SK-N-SH (cell line): ENCODE data around the gene ABHD16A. TPM values are rescaled to one million over a fixed set of nuclear protein-coding genes. Genes with fewer than 3 reads are reported as not detected.

Experiments used
- CTCF ChIA-PET: fragments of 300-600, 350-600 bp; formaldehyde crosslinking; extraction: SDS; loops from one replicate; lab custom pipeline; 2021; lab: Yijun Ruan, JAX
- POLR2A ChIA-PET: fragments of 350-600 bp; sonication (Branson Sonifier 250); formaldehyde crosslinking; extraction: SDS; loops from one replicate; lab custom pipeline; 2020; ENCODE audit warnings: antibody characterized with exemption, inconsistent platforms; lab: Yijun Ruan, JAX
- DNase-seq: peaks from one replicate; pipeline ENCODE4 v3.0.0; 2012
- H2AFZ ChIP-seq: fragments of 200-600 bp; sonication (generic); 2 replicates; pipeline ENCODE4 v1.8.1; 2016; ENCODE audit warnings: antibody characterized with exemption, mild to moderate bottlenecking, low read depth
- H3F3A ChIP-seq: fragments of 200-600 bp; sonication (generic); replicated peaks from 2 replicates; pipeline ENCODE3; 2016; ENCODE audit warnings: antibody characterized with exemption, mild to moderate bottlenecking; ENCODE audit not compliant: insufficient read depth
- H3K27ac ChIP-seq, 2 experiments: fragments of 200-500 bp in 1 of 2; fragments of 200-600 bp in 1 of 2; sonication (Bioruptor generic) in 1 of 2; sonication (generic), shearing (Covaris generic) in 1 of 2; 2 replicates each; pipeline versions ENCODE4 v1.5.1 to v1.6.1; 2014 to 2016; ENCODE audit warnings: low read depth in 2 of 2, inconsistent platforms in 1 of 2, low read length in 1 of 2, mild to moderate bottlenecking in 1 of 2, mixed read lengths in 1 of 2
- H3K27me3 ChIP-seq: fragments of 200-600 bp; sonication (generic), shearing (Covaris generic); 2 replicates; pipeline ENCODE4 v1.6.1; 2016; ENCODE audit warnings: mixed run types; ENCODE audit not compliant: insufficient read depth
- H3K36me3 ChIP-seq, 2 experiments: fragments of 200-500 bp in 1 of 2; fragments of 200-600 bp in 1 of 2; sonication (Bioruptor generic) in 1 of 2; sonication (generic) in 1 of 2; replicated peaks in 1 of 2; 2 replicates each; pipeline versions ENCODE3 to v1.5.1; 2014 to 2016; ENCODE audit warnings: low read length in 1 of 2, mild to moderate bottlenecking in 1 of 2; ENCODE audit not compliant: insufficient read depth in 2 of 2, control insufficient read depth in 1 of 2
- H3K4me1 ChIP-seq, 2 experiments: fragments of 200-500 bp in 1 of 2; fragments of 200-600 bp in 1 of 2; sonication (Bioruptor generic) in 1 of 2; sonication (generic), shearing (Covaris generic) in 1 of 2; 2 replicates each; pipeline versions ENCODE4 v1.5.1 to v1.6.1; 2014 to 2016; ENCODE audit warnings: low read depth in 1 of 2, low read length in 1 of 2, mixed run types in 1 of 2; ENCODE audit not compliant: insufficient read depth in 2 of 2, control insufficient read depth in 1 of 2
- H3K4me2 ChIP-seq: fragments of 200-600 bp; sonication (generic), shearing (Covaris generic); 2 replicates; pipeline ENCODE4 v1.6.1; 2017; ENCODE audit warnings: mixed run types
- H3K4me3 ChIP-seq, 2 experiments: fragments of 200-500 bp in 1 of 2; fragments of 200-600 bp in 1 of 2; sonication (Bioruptor generic) in 1 of 2; sonication (generic), shearing (Covaris generic) in 1 of 2; 2 replicates each; pipeline versions ENCODE4 v1.5.1 to v1.8.1; 2014 to 2016; ENCODE audit warnings: low read depth in 2 of 2, inconsistent platforms in 1 of 2, low read length in 1 of 2, mild to moderate bottlenecking in 1 of 2, mixed read lengths in 1 of 2, moderate library complexity in 1 of 2
- H3K79me2 ChIP-seq: fragments of 200-600 bp; sonication (generic); 2 replicates; pipeline ENCODE4 v1.8.1; 2017; ENCODE audit warnings: mild to moderate bottlenecking; ENCODE audit not compliant: insufficient read depth
- H3K9ac ChIP-seq: fragments of 200-600 bp; sonication (generic); 2 replicates; pipeline ENCODE4 v1.6.1; 2017; ENCODE audit warnings: mixed run types
- H3K9me2 ChIP-seq: fragments of 200-600 bp; sonication (generic); 2 replicates; pipeline ENCODE4 v1.6.1; 2017; ENCODE audit warnings: mixed run types
- H3K9me3 ChIP-seq: fragments of 200-600 bp; sonication (generic); 2 replicates; pipeline ENCODE4 v1.6.1; 2017; ENCODE audit warnings: mixed run types, mild to moderate bottlenecking, moderate library complexity
- H4K20me1 ChIP-seq: fragments of 200-600 bp; sonication (generic); 2 replicates; pipeline ENCODE4 v1.6.1; 2017; ENCODE audit warnings: mild to moderate bottlenecking, mixed run types; ENCODE audit not compliant: insufficient read depth
- CHD2 ChIP-seq: fragments of 150-350 bp; IDR thresholded peaks from 2 replicates; pipeline ENCODE4 v1.6.1; 2018; ENCODE audit warnings: low read length; ENCODE audit not compliant: partially characterized antibody
- GABPA ChIP-seq: IDR thresholded peaks from 2 replicates; pipeline ENCODE4 v1.4.0; 2012; ENCODE audit warnings: low read depth, mild to moderate bottlenecking
- IRF3 ChIP-seq: fragments of 150-350 bp; IDR thresholded peaks from 2 replicates; pipeline ENCODE4 v1.6.1; 2016; ENCODE audit warnings: mild to moderate bottlenecking, low read depth, low read length
- JUND ChIP-seq: IDR thresholded peaks from 2 replicates; pipeline ENCODE4 v1.4.0; 2012
- MEF2A ChIP-seq: IDR thresholded peaks from 2 replicates; pipeline ENCODE4 v1.4.0; 2012; ENCODE audit warnings: low read depth, borderline replicate concordance
- NFIC ChIP-seq: IDR thresholded peaks from 2 replicates; pipeline ENCODE4 v1.4.0; 2012; ENCODE audit warnings: borderline replicate concordance
- NRF1 ChIP-seq: IDR thresholded peaks from 2 replicates; pipeline ENCODE4 v1.6.1; 2012; ENCODE audit warnings: low read depth, mild to moderate bottlenecking, low read length
- POLR2AphosphoS5 ChIP-seq: IDR thresholded peaks from 2 replicates; pipeline ENCODE4 v1.6.1; 2012; ENCODE audit warnings: low read depth, low read length
- RCOR1 ChIP-seq: fragments of 150-350 bp; IDR thresholded peaks from 2 replicates; pipeline ENCODE4 v1.6.1; 2017; ENCODE audit warnings: antibody characterized with exemption, low read length
- SIN3A ChIP-seq: IDR thresholded peaks from 2 replicates; pipeline ENCODE4 v1.6.1; 2012; ENCODE audit warnings: low read depth, mild to moderate bottlenecking, low read length, moderate library complexity, borderline replicate concordance
- SMC3 ChIP-seq: IDR thresholded peaks from 2 replicates; pipeline ENCODE4 v1.6.1; 2012; ENCODE audit warnings: low read depth, low read length, improper control_type of control experiment
- TCF12 ChIP-seq: IDR thresholded peaks from 2 replicates; pipeline ENCODE4 v1.4.0; 2012
- TEAD4 ChIP-seq: IDR thresholded peaks from 2 replicates; pipeline ENCODE4 v1.4.0; 2012; ENCODE audit warnings: mild to moderate bottlenecking, borderline replicate concordance; ENCODE audit not compliant: insufficient read depth
- YY1 ChIP-seq: IDR thresholded peaks from 2 replicates; pipeline ENCODE4 v1.4.0; 2012; ENCODE audit warnings: low read depth, mild to moderate bottlenecking
- ZBTB33 ChIP-seq: IDR thresholded peaks from 2 replicates; pipeline ENCODE4 v1.4.0; 2012; ENCODE audit warnings: low read depth, borderline replicate concordance
- WGBS: methylation state at CpG from one replicate; pipeline ENCODE4 v1.1.6; 2017; ENCODE audit warnings: low lambda C conversion rate; 5-methylcytosine and 5-hydroxymethylcytosine counted together
- polyA plus RNA-seq, 3 experiments: library from polyadenylated mRNA; depleted of rRNA; stranded (reverse); fragments of >200 nt; gene quantifications; 2 replicates each; pipeline ENCODE4 v1.2.3, GENCODE V29; 2012

Gene ABHD16A
- polyA plus RNA-seq, 1 of the 3 experiments (the other 2 are of a cell fraction): 49.3 TPM

GRCh38 chr6:31657406-31658157, 45.5 kb downstream of the ABHD16A start:
- WGBS: 77% methylated on average over 5 of the region's 6 CpGs
- POLR2A ChIA-PET: interaction anchor here (0.7 kb wide), 1 partner anchor 14 kb away, joined by 3 read pairs; no protein-coding TSS in a partner anchor

More at GRCh38 chr6:31657406-31658157, 45.5 kb downstream of the ABHD16A start:
- CTCF ChIA-PET: interaction anchor here (0.8 to 1.4 kb wide), 3 partner anchors 14 to 71 kb away, joined by 3 to 4 read pairs (median 3); no protein-coding TSS in a partner anchor
- H3K9ac ChIP-seq: no peak overlapping the region
- no peaks in the 10 kb centered on the region for H3K27me3 ChIP-seq
- H3K4me3 ChIP-seq: no peak overlapping the region
- peaks cover 8% of the 10 kb centered on the region; the same call in 1 of the 2 replicates for H4K20me1 ChIP-seq
- H3K36me3 ChIP-seq: peaks cover 7 to 9% of the 10 kb centered on the region in 2 experiments
- no peak overlapping the region for H3K27ac ChIP-seq
- no peak for DNase-seq
- peak overlapping the region; percentile 97; the same call in 1 of the 2 replicates for H3K4me2 ChIP-seq
- no peaks in the 10 kb centered on the region for H3K9me2 ChIP-seq
- TF ChIP-seq JUND (no peak), MEF2A (no peak), NRF1 (no peak), IRF3 (no peak), TCF12 (no peak), YY1 (no peak), ZBTB33 (no peak), NFIC (no peak), CHD2 (no peak), SIN3A (no peak), POLR2AphosphoS5 (no peak), GABPA (no peak), TEAD4 (no peak), SMC3 (no peak), RCOR1 (no peak)
- no peak overlapping the region for H2AFZ ChIP-seq
- peaks cover 32% of the 10 kb centered on the region for H3F3A ChIP-seq
- H3K4me1 ChIP-seq: peaks cover 13 to 27% of the 10 kb centered on the region in 2 experiments; a peak in 2 of 4 replicates
- no peaks in the 10 kb centered on the region for H3K9me3 ChIP-seq
- peaks cover 76% of the 10 kb centered on the region for H3K79me2 ChIP-seq
